Measurements from ENCODE around the gene IL1RAPL1.

The IL1RAPL1 gene

GRCh38 chrX:28946846-28947245, 359.6 kb downstream of the IL1RAPL1 start:
- no peaks in the 10 kb centered on the region for H3K4me1 ChIP-seq (ENCODE audit: control extremely low read depth in 1 of 4, control insufficient read depth in 4 of 4, insufficient read depth in 4 of 4, low read length in 3 of 4)
- ChIA-PET POLR2A (no interaction called here), CTCF (no interaction called here)
- no peak overlapping the region for H3K27ac ChIP-seq (ENCODE audit: insufficient read depth in 1 of 2, low read depth in 1 of 2, low read length in 2 of 2, poor library complexity in 1 of 2, severe bottlenecking in 2 of 2)
- 75% methylated on average over 1 of the region's 3 CpGs for WGBS (ENCODE audit: insufficient coverage)
- H3K36me3 ChIP-seq (ENCODE audit: control insufficient read depth in 4 of 4, insufficient read depth in 4 of 4, low read length in 3 of 4) = no peaks in the 10 kb centered on the region
- H3K4me3 ChIP-seq (ENCODE audit: control insufficient read depth in 1 of 7, extremely low read depth in 1 of 7, insufficient read depth in 4 of 7, low read depth in 2 of 7, low read length in 6 of 7) = no peak overlapping the region
- no peak for DNase-seq
- H3K9me3 ChIP-seq (ENCODE audit: control extremely low read depth in 1 of 5, control insufficient read depth in 4 of 5, insufficient read depth in 2 of 5, low read depth in 1 of 5, low read length in 4 of 5) = no peaks in the 10 kb centered on the region
- H3K27me3 ChIP-seq (replicated peaks in 2 of 5; ENCODE audit: control insufficient read depth in 4 of 5, insufficient read depth in 5 of 5, low read length in 4 of 5) = no peaks in the 10 kb centered on the region

GRCh38 chrX:28960063-28960462, 372.8 kb downstream of the IL1RAPL1 start:
- DNase-seq = no peak
- Histone ChIP-seq H3K4me3 (ENCODE audit: control insufficient read depth in 1 of 7, extremely low read depth in 1 of 7, insufficient read depth in 4 of 7, low read depth in 2 of 7, low read length in 6 of 7) (no peak overlapping the region), H3K4me1 (ENCODE audit: control extremely low read depth in 1 of 4, control insufficient read depth in 4 of 4, insufficient read depth in 4 of 4, low read length in 3 of 4) (no peaks in the 10 kb centered on the region), H3K27ac (ENCODE audit: insufficient read depth in 1 of 2, low read depth in 1 of 2, low read length in 2 of 2, poor library complexity in 1 of 2, severe bottlenecking in 2 of 2) (no peak overlapping the region), H3K9me3 (ENCODE audit: control extremely low read depth in 1 of 5, control insufficient read depth in 4 of 5, insufficient read depth in 2 of 5, low read depth in 1 of 5, low read length in 4 of 5) (no peaks in the 10 kb centered on the region), H3K27me3 (replicated peaks in 2 of 5; ENCODE audit: control insufficient read depth in 4 of 5, insufficient read depth in 5 of 5, low read length in 4 of 5) (no peaks in the 10 kb centered on the region), H3K36me3 (ENCODE audit: control insufficient read depth in 4 of 4, insufficient read depth in 4 of 4, low read length in 3 of 4) (no peaks in the 10 kb centered on the region)
- WGBS (ENCODE audit: insufficient coverage) = no CpG with 5 or more reads among the region's 4 CpGs
- CTCF ChIA-PET = no interaction called here
- POLR2A ChIA-PET = no interaction called here

- DNase-seq = no peak
- Histone ChIP-seq H3K27me3 (replicated peaks in 2 of 5; ENCODE audit: control insufficient read depth in 4 of 5, insufficient read depth in 5 of 5, low read length in 4 of 5) (peaks cover 0 to 1% (median 0%) of the 10 kb centered on the region in 5 experiments), H3K4me3 (ENCODE audit: control insufficient read depth in 1 of 7, extremely low read depth in 1 of 7, insufficient read depth in 4 of 7, low read depth in 2 of 7, low read length in 6 of 7) (no peak overlapping the region), H3K36me3 (ENCODE audit: control insufficient read depth in 4 of 4, insufficient read depth in 4 of 4, low read length in 3 of 4) (no peaks in the 10 kb centered on the region), H3K4me1 (ENCODE audit: control extremely low read depth in 1 of 4, control insufficient read depth in 4 of 4, insufficient read depth in 4 of 4, low read length in 3 of 4) (no peaks in the 10 kb centered on the region), H3K27ac (ENCODE audit: insufficient read depth in 1 of 2, low read depth in 1 of 2, low read length in 2 of 2, poor library complexity in 1 of 2, severe bottlenecking in 2 of 2) (no peak overlapping the region), H3K9me3 (ENCODE audit: control extremely low read depth in 1 of 5, control insufficient read depth in 4 of 5, insufficient read depth in 2 of 5, low read depth in 1 of 5, low read length in 4 of 5) (no peaks in the 10 kb centered on the region)
- 80% methylated on average over 1 of the region's 3 CpGs for WGBS (ENCODE audit: insufficient coverage)
- ChIA-PET POLR2A (no interaction called here), CTCF (no interaction called here)
Observed at GRCh38 chrX:28966331-28966730, 379.1 kb downstream of the IL1RAPL1 start.

- Histone ChIP-seq H3K27me3 (replicated peaks in 2 of 5; ENCODE audit: control insufficient read depth in 4 of 5, insufficient read depth in 5 of 5, low read length in 4 of 5) (peaks cover 0 to 3% (median 0%) of the 10 kb centered on the region in 5 experiments), H3K4me1 (ENCODE audit: control extremely low read depth in 1 of 4, control insufficient read depth in 4 of 4, insufficient read depth in 4 of 4, low read length in 3 of 4) (no peaks in the 10 kb centered on the region), H3K4me3 (ENCODE audit: control insufficient read depth in 1 of 7, extremely low read depth in 1 of 7, insufficient read depth in 4 of 7, low read depth in 2 of 7, low read length in 6 of 7) (no peak overlapping the region), H3K9me3 (ENCODE audit: control extremely low read depth in 1 of 5, control insufficient read depth in 4 of 5, insufficient read depth in 2 of 5, low read depth in 1 of 5, low read length in 4 of 5) (no peaks in the 10 kb centered on the region), H3K27ac (ENCODE audit: insufficient read depth in 1 of 2, low read depth in 1 of 2, low read length in 2 of 2, poor library complexity in 1 of 2, severe bottlenecking in 2 of 2) (no peak overlapping the region), H3K36me3 (ENCODE audit: control insufficient read depth in 4 of 4, insufficient read depth in 4 of 4, low read length in 3 of 4) (no peaks in the 10 kb centered on the region)
- ChIA-PET POLR2A (no interaction called here), CTCF (no interaction called here)
- DNase-seq = no peak
Observed at GRCh38 chrX:28969126-28969525, 381.9 kb downstream of the IL1RAPL1 start.

GRCh38 chrX:28979877-28980276, 392.6 kb downstream of the IL1RAPL1 start:
- no peak overlapping the region for H3K4me3 ChIP-seq (ENCODE audit: control insufficient read depth in 1 of 7, extremely low read depth in 1 of 7, insufficient read depth in 4 of 7, low read depth in 2 of 7, low read length in 6 of 7)
- no peak for DNase-seq
- no peaks in the 10 kb centered on the region for H3K4me1 ChIP-seq (ENCODE audit: control extremely low read depth in 1 of 4, control insufficient read depth in 4 of 4, insufficient read depth in 4 of 4, low read length in 3 of 4)
- no peaks in the 10 kb centered on the region for H3K27me3 ChIP-seq (replicated peaks in 2 of 5; ENCODE audit: control insufficient read depth in 4 of 5, insufficient read depth in 5 of 5, low read length in 4 of 5)
- CTCF ChIA-PET = no interaction called here
- H3K27ac ChIP-seq (ENCODE audit: insufficient read depth in 1 of 2, low read depth in 1 of 2, low read length in 2 of 2, poor library complexity in 1 of 2, severe bottlenecking in 2 of 2) = no peak overlapping the region
- POLR2A ChIA-PET = no interaction called here
- no peaks in the 10 kb centered on the region for H3K36me3 ChIP-seq (ENCODE audit: control insufficient read depth in 4 of 4, insufficient read depth in 4 of 4, low read length in 3 of 4)
- no peaks in the 10 kb centered on the region for H3K9me3 ChIP-seq (ENCODE audit: control extremely low read depth in 1 of 5, control insufficient read depth in 4 of 5, insufficient read depth in 2 of 5, low read depth in 1 of 5, low read length in 4 of 5)
- WGBS (ENCODE audit: insufficient coverage) = 83% methylated on average over 1 of the region's 1 CpG

GRCh38 chrX:28981952-28982351, 394.7 kb downstream of the IL1RAPL1 start:
- Histone ChIP-seq H3K9me3 (ENCODE audit: control extremely low read depth in 1 of 5, control insufficient read depth in 4 of 5, insufficient read depth in 2 of 5, low read depth in 1 of 5, low read length in 4 of 5) (peaks cover 0 to 1% (median 0%) of the 10 kb centered on the region in 5 experiments), H3K27me3 (replicated peaks in 2 of 5; ENCODE audit: control insufficient read depth in 4 of 5, insufficient read depth in 5 of 5, low read length in 4 of 5) (no peaks in the 10 kb centered on the region), H3K4me1 (ENCODE audit: control extremely low read depth in 1 of 4, control insufficient read depth in 4 of 4, insufficient read depth in 4 of 4, low read length in 3 of 4) (no peaks in the 10 kb centered on the region), H3K36me3 (ENCODE audit: control insufficient read depth in 4 of 4, insufficient read depth in 4 of 4, low read length in 3 of 4) (no peaks in the 10 kb centered on the region), H3K27ac (ENCODE audit: insufficient read depth in 1 of 2, low read depth in 1 of 2, low read length in 2 of 2, poor library complexity in 1 of 2, severe bottlenecking in 2 of 2) (no peak overlapping the region), H3K4me3 (ENCODE audit: control insufficient read depth in 1 of 7, extremely low read depth in 1 of 7, insufficient read depth in 4 of 7, low read depth in 2 of 7, low read length in 6 of 7) (no peak overlapping the region)
- DNase-seq = no peak
- CTCF ChIA-PET = no interaction called here
- POLR2A ChIA-PET = no interaction called here

- CTCF ChIA-PET = no interaction called here
Observed at GRCh38 chrX:28988246-28988645, 401.0 kb downstream of the IL1RAPL1 start.

More at GRCh38 chrX:28988246-28988645, 401.0 kb downstream of the IL1RAPL1 start:
- Histone ChIP-seq H3K27me3 (replicated peaks in 2 of 5; ENCODE audit: control insufficient read depth in 4 of 5, insufficient read depth in 5 of 5, low read length in 4 of 5) (peaks cover 0 to 2% (median 0%) of the 10 kb centered on the region in 5 experiments), H3K36me3 (ENCODE audit: control insufficient read depth in 4 of 4, insufficient read depth in 4 of 4, low read length in 3 of 4) (no peaks in the 10 kb centered on the region), H3K9me3 (ENCODE audit: control extremely low read depth in 1 of 5, control insufficient read depth in 4 of 5, insufficient read depth in 2 of 5, low read depth in 1 of 5, low read length in 4 of 5) (peaks cover 0 to 1% (median 0%) of the 10 kb centered on the region in 5 experiments), H3K27ac (ENCODE audit: insufficient read depth in 1 of 2, low read depth in 1 of 2, low read length in 2 of 2, poor library complexity in 1 of 2, severe bottlenecking in 2 of 2) (no peak overlapping the region), H3K4me3 (ENCODE audit: control insufficient read depth in 1 of 7, extremely low read depth in 1 of 7, insufficient read depth in 4 of 7, low read depth in 2 of 7, low read length in 6 of 7) (no peak overlapping the region), H3K4me1 (ENCODE audit: control extremely low read depth in 1 of 4, control insufficient read depth in 4 of 4, insufficient read depth in 4 of 4, low read length in 3 of 4) (no peaks in the 10 kb centered on the region)
- WGBS (ENCODE audit: insufficient coverage) = no CpG with 5 or more reads among the region's 2 CpGs
- POLR2A ChIA-PET = no interaction called here
- DNase-seq = no peak
